ENCODE measurements around the gene AXIN1. TPM values are rescaled to one million over a fixed set of nuclear protein-coding genes. Genes with fewer than 3 reads are reported as not detected.
"Not testable (repeated sequence)": the region's sequence is repeated elsewhere in the genome, so short reads cannot be mapped to it uniquely, and the experiment has no call there.

The AXIN1 gene
- polyA plus RNA-seq, 10 donors, result 8.6 to 15.7 (median 11.5) TPM

DNA sequence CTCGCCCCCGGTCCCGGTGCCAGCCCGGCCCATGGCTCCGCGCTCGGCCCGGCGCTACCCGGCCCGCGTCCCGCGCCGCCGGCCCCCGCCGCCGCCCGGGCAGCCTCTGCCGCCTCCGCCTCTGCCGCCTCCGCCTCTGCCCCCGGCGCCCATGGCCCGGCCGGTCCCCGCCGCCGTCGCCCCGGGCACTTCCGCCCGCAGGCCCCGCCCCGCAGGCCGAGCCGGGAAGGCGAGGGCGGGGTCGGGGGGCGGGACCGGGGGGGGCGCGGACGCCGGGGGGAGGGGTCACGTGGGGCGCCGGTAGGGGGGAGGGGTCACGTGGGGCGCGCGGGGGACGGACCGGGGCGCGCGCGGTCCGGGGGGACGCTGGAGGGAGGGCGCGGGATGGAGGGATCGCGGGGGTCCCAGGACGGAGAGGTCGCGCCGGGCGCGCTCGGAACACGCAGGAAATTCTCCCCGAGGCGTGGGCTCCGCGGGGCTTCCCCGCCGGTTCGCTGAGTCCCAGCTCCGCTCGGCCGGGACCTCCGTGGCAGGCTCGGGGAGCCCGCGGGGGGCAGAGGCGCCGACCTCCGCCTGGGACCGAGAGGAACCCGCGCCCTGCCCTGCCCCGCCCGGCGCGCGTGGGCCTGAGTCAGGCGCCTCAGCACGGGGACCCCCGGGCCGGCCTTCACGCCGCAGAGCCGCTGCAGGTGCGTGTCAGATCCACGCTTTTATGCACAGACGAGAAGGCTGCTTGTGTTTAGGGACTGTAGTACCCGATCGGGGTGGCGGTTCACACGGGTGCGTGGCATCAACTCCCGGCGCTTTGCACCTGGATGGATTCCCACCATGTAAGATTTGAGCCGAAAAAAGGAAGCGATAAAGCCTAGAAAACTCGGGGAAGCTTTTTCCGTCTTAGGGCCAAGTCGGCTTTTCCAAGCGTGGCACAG is 29.5 kb upstream of the AXIN1 start, which contains the start of gene PGAP6:
TSS of gene PGAP6 (minus strand) at position 190 of the 929 bp plus-strand sequence. CDS start at position 33, 157 bp downstream.
- DNase-seq, result peak in 1 of 3 donors; percentile 67

DNA sequence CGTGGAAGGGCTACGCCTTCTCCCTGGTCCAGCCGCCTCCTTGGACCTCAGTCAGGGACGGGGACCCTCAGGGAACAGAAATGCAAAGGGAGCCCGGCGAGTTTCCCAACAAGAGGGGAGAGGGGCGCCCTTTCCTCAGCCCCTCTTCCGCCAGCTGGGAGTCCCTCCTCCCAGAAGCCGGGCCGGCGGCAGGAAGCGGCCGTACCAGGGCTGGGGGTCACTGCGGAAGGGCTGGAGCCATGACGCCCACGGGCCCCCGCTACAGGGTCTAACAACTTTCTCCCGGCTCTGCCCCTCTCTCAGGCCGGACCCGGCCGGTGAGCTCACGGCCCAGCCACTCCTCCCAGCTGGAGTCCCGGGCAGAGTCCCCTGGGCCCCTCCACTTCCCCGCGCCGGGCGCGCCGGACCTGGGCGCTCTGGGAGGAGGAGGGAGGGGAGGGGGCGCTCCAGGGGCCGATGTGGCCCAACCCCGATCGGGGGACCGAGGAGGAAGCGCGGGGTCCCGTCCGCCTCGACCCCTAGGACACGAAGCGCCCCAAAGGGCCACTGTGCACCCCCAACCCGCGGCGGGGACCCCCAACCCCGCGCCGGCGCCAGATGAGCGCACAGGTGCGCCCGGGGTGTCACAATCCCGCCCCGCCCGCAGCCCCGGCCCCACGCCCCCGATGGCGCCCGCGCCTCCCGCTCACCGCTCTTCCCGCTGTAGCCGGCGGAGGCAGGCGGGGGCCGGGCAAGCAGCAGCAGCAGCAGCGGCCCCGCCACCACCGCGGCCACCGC is 28.7 kb upstream of the AXIN1 start:
- no peak for DNase-seq

DNA sequence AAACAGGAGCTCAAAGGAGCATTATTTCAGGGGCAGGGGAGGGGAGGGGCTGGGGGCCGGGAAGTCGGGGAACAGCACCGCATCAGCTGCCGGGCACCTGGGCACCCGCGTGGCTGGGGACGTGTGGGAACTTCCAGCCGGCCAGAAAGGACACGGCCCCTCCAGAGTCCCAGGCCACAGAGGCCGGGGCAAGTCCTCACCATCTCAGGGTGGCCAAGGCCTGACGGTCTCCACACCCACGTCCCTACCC is 28.2 kb upstream of the AXIN1 start:
- DNase-seq, result no peak

DNA sequence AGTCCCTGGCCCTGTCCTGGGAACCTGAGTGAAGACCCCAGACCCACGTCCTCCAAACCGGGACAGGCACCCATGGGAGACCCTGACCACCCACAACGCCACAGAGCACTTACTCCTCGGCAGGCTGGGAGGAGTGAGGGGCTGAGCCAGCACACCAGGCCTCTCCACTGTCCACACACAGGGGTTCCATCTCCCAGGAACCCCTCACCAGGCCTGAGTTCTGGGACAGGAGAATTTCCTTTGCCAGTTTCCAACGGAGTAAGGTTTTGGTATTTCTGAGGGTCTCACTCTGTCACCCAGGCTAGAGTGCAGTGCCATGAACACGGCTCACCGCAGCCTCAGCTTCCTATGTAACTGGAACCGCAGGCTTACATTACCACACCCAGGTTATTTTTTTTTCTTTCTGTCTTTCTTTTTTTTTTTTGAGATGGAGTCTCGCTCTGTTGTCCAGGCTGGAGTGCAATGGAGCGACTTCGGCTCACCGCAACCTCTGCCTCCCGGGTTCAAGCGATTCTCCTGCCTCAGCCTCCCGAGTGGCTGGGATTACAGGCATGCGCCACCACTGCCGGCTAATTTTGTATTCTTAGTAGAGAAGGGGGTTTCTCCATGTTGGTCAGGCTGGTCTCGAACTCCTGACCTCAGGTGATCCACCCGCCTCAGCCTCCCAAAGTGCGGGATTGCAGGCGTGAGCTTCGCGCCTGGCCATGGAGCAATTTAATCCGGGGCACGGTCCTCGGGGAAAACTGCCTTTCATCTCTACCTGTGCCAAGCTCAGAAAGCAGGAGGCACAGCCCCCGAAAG is 27.6 kb upstream of the AXIN1 start:
- no peak for DNase-seq

DNA sequence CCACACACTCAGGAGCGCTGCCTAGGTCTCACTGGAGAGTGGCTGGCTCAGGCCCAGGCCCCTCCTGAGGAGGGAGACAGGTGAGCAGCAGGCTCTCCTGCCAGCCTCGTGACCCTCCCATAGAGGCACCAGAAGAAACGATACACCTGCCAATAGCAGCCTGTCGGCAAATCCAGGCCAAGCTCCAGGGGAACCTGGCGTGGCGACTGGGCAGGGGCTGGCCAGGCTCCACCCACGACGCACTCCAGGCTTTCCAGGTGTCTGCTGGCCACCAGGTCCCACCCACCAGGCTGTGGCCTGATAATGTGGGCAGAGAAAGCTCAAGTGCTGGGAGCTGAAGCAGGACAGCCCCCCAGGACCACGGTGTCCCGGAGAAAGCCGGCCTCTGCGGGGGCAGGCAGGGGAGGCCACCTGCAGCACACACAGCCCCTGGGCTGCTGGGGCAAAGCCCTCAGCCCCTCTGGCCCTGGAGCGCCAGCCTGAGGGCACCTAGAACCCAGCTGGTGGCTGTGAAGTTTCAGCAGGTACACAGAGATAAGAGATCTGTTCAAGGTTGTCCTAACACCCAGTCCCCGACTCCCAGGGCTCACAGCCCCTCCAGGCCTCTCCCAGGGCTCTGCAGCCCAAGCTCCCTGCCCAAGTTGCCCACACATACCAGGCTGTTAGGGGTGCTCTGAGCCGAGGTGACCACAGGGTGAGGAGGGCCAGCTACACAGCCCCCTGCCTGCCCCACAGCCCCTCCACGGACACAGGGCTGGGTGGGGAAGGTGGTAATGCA is 26.8 kb upstream of the AXIN1 start:
- no peak for DNase-seq

DNA sequence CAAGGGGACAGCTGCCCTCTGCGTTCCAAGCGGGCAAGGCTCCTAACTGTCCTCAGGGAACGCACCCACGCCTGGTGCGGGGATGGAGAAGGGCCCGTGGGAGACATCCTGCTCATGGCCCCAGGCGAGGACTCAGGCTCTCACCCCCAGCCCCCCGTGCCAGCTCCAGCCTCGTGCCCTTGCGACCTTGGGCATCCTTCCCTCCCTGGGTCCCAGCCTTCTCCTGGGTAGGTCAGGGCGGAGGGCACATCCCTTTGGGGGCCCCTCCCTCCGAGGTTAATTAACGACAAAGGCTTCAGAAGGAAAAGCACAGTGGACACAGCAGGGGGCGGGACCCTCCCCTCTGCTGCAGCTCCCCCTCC is 26.3 kb upstream of the AXIN1 start:
- no peak for DNase-seq

DNA sequence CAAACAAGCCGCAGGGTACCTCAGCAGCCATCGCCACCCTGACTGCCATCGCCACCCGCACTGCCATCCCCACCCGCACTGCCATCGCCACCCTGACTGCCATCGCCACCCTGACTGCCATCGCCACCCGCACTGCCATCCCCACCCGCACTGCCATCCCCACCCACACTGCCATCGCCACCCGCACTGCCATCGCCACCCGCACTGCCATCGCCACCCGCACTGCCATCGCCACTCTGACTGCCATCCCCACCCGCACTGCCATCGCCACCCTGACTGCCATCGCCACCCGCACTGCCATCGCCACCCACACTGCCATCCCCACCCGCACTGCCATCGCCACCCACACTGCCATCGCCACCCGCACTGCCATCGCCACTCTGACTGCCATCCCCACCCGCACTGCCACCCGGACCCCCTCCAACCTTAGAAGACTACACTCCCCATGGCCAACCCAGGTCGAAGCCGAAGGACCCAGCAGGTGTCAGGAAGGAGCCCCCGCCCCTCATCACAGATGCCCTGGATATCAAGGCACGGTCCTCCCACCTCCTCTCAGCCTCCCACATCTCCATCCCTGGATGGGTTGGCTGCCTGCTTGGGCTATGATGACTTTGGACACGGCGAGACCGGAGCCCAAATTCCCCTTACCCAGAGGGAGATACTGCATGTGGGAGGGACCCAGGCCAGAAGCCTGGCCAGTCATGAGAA is 25.7 kb upstream of the AXIN1 start:
- DNase-seq, result not testable (repeated sequence)

DNA sequence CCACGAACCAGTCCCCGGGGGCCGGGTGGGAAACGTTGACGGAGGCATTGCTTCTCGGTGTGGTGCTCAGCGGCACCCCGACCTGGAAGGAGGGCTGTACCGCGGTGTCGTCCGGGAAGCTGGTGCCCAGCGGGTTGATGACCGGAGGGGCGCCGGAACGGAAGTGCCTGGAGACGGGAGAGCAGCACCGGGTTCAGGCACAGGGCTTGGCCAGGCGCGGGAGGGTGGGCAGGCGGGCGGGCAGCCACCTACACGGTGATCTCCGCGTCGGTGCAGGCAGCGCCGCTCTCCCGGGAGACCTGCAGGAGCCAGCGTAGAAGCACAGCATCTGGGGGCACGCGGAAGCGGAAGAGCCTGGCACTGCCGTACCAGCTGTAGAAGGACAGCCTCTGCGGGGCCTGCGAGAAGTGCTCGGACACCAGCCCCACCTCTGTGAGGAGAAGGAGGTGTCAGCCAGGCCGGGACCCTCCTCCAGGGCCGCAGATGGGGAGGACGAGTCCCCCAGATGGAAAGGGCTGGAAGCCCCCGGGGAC is 25.0 kb upstream of the AXIN1 start:
- no peak for DNase-seq

DNA sequence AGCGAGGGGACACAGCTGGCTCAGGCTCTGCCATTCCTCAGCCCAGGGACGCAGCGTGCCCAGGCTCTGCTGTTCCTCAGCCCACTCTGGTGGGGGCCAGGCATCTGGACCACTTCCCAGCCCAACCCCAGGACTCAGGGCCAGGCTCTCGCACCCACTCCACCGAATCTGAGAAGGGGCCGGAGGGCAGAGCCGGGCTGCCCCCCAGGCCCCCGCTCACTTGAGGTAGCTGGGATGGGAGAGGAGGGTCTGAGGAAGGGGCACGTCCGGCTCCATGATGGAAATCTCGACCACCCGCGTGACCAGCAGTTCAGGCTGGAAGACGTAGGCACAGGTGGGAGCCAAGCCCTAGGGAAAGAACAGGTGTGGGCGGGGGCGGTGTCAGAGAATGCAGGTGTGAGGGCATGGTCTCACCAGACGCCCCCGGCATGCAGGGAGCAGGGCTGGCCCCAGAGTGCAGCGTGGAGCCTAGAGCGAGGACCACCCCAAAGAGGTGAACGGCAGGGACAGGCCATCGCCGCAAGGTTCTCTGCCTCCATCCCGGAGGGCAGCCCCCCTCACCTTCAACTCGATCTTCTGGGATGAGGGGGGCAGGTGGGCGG is 24.4 kb upstream of the AXIN1 start:
- no peak for DNase-seq

DNA sequence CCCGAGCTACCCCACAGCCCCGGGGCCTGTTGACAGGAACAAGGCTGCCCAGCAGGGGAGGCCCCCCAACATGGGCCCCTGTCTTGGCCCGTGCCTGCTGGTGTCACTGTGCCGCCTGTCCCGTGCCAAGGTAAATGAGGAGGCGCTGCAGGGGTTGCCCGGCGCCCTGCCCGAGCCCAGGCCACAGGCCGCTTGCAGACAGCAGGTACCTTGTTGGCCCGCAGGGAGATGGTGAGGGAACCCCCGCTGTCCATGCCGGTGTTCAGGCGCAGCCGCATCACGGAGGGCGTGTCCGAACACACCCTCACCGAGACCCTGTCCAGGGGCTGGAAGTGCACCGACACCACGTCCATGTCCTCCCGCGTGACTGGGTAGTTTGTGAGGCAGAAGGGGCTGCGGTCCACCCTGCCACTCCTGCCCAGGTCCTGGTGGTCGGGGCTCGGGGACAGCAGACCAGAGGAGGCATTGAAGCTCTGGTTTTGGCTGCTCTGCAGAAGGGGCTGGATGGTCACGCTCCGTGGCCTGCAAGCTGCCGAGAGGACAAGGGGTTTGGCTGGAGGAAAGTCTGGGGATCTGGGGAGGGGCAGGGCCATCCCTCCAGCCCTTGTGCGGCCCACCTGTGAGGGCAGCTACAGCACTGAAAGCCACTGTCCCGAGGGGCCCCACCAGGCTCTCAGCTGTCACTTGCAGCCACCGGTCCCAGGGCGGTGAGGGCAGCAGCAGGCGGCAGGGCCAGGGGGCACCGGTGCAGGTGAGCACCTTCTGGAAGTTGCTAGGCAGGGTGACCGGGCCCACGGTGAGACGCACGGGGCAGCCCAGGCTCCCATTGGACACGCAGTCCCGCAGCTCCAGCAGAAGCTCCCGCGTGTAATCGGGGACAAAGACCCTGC is 23.6 kb upstream of the AXIN1 start:
- no peak for DNase-seq

DNA sequence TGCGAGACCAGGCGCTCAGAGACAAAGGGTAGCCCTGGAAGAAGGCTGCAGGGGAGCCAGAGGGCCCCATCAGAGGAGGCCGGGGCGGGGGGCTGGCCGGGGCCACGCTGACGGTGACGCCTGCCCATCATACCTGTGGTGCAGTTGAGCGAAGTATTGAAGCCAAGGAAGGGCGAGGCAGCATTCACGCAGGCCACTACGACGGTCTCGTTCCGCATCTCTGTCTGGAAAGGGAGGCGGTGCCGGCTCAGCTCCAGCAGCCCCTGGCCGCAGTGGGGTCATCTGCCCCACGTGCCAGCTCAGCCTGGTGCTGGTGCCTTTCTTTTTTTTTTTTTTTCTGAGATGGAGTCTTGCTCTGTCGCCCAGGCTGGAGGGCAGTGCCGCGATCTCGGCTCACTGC is 22.7 kb upstream of the AXIN1 start:
- no peak for DNase-seq

DNA sequence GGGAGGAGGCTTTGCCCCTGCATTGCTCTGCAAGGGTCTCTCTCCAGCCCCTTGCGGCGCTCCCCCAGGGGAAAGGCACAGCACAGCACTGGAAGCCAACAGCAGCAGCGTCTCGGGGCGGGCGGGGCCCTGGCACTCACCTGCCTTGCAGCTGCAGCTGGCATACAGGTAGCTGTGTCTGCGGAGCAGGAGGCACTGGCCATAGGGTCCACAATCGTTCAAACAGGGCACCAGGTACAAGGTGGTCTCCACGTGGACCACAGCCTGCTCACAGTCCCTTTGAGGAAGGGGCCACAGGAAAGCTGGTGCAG is 22.0 kb upstream of the AXIN1 start:
- no peak for DNase-seq

DNA sequence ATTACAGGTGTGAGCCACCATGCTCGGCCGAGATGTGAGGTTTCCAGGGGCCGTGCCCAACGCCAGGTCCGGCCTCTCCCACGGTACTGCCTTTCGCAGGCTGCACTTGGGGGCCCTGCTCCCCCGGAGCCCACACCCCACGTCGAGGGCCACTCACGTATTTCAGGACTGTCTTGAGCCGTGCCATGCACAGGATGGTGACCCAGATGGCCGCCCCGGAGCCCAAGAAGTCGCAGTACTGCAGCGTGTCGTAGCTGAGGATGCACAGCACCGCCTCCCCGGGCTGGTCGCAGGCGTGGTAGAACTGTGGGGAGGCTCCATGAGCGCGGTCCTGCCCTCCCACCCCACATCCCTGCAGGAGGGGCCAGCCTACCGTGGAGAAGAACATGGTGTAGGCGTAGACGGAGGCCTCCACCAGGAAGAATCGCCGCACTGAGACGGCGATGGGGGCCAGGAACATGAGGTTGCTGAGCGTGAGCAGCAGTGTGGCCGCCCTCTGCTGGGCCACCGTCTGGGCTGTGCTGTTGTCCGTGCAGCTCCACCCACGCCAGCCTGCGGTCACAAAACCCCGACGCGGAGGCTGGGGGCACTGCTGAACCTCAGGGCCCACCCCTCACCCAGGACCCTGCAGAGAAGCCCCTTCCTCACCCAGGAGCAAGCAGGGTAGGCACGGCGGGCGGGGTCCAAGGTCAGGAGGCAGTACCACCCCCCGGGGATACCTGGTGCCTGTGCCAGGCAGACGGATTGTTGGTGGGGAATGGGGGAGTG is 21.5 kb upstream of the AXIN1 start:
- no peak for DNase-seq

DNA sequence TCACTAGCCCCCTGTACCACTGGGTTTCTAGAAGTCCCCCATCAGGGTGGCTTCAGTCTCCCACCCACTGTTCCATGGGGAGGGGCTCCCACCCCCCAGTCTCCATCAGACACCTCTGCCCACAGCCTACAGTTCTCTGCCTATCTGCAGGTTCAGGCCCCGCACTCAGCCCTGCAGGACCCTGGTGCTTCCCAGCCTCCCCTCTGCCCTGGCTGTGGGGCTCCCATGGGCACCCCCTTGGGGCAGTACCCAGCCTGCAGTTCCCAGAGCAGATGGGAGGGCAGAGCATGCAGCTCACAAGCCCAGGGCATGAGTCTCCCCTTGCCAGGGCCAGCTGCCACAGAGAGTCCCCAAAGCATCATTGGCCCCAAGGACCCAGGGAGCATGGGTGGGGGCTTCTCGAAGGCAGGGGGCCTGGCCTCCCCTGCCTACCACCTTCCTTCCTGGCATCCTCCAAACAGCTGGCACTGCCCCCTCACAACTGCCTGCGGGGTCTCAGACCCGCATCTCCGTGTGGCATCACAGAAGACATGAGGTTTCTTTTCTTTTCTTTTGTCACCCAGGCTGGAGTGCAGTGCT is 20.6 kb upstream of the AXIN1 start:
- no peak for DNase-seq

DNA sequence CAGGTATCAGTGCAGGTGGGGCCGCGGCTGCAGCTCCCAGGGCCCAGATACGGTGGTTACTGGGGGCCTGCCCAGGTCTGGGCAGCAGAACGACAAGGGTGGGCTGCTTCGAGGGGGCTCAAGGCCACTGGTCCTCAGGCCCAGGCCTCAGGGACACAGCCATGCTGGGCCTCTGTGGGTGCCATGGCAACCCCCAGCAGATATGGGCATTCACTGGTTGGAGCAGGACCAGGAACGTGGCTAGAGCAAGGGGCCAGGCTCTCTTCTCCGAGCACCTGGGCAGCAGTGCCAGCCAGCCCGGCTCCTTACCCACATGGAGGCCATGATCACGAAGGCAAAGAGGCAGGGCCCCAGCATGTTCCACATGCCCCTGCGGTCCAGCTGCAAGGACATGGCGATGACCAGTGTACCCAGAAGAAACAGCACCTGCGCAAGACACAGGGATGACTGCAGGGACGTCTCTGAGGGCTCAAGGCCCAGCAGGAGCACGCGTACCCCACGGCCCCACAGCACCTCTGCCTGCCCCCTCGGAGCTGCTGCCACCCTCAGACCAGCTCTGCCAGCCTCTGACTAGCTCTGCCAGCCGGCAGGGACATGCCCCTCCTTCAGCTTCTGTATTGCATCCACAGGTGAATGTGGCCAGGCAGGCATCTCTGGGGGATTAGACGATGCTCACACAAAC is 19.9 kb upstream of the AXIN1 start:
- DNase-seq, result no peak

DNA sequence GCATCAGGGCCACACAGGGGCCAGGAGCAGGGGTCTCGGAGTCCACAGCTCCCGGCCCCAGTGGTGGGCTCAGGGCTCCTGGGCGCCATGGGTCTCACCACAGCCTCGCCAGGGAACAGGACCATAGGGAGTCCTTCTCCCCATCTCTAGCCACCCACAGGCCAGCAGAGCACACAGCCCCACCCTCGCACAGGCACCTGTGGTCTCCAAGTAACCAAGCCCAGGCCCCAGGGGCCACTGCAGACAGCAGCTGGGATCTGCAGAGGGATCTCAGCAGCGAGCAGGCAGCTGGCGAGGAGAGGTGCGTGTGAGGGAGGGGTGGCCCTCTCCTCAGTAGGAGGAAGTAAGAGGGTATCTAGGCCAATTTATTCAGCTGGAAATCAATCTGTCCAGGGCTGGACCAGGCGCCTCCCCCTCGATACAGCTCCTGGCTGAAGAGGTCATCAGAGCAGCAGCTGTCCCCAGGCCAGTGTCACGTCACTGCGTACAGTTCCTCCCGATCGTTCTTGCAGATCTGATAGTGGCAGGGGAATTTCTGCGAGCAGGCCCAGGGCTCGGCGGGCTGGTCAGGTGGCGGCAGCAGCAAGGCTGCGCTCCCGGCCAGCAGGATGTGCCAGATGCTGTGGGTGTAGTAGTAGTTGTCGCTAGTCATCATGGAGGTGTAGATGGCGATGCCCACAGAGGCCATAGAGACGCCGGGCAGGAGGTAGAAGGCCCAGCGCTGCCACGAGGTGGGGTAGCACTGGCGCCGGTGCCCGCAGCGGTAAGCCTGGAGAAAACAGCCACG is 19.2 kb upstream of the AXIN1 start:
- no peak for DNase-seq
